ENCODE data around the gene MAP3K9. TPM values are rescaled to one million over a fixed set of nuclear protein-coding genes. Genes with fewer than 3 reads are reported as not detected.
A peak's percentile ranks its signal among the peaks of the same experiment; 100 is the strongest.

MAP3K9 gene
- total RNA-seq, 1 experiment from 2014 or later, result 3.3 TPM

GRCh38 chr14:70741482-70741881 is 67.8 kb downstream of the MAP3K9 start:
- in situ Hi-C loops (cut with HindIII; ENCODE audit: low sequenced_read_pairs), result no loop called here
- no peak for DNase-seq (ENCODE audit: low spot score)

GRCh38 chr14:70735043-70735442 is 74.3 kb downstream of the MAP3K9 start:
- in situ Hi-C loops (cut with HindIII; ENCODE audit: low sequenced_read_pairs), result no loop called here
- peak; percentile 53 for DNase-seq (ENCODE audit: low spot score)

GRCh38 chr14:70731447-70732239 is 77.7 kb downstream of the MAP3K9 start:
- in situ Hi-C loops (cut with HindIII; ENCODE audit: low sequenced_read_pairs), result no loop called here
- DNase-seq (ENCODE audit: low spot score), result no peak

GRCh38 chr14:70730393-70730792 is 78.9 kb downstream of the MAP3K9 start:
- no peak for DNase-seq (ENCODE audit: low spot score)
- in situ Hi-C loops (cut with HindIII; ENCODE audit: low sequenced_read_pairs), result no loop called here

- in situ Hi-C loops (cut with HindIII; ENCODE audit: low sequenced_read_pairs), result no loop called here
- no peak for DNase-seq (ENCODE audit: low spot score)
Measured at GRCh38 chr14:70726651-70727375, 82.5 kb downstream of the MAP3K9 start.

GRCh38 chr14:70724944-70725343 is 84.4 kb downstream of the MAP3K9 start:
- in situ Hi-C loops (cut with HindIII; ENCODE audit: low sequenced_read_pairs), result no loop called here
- DNase-seq (ENCODE audit: low spot score), result no peak

DNA sequence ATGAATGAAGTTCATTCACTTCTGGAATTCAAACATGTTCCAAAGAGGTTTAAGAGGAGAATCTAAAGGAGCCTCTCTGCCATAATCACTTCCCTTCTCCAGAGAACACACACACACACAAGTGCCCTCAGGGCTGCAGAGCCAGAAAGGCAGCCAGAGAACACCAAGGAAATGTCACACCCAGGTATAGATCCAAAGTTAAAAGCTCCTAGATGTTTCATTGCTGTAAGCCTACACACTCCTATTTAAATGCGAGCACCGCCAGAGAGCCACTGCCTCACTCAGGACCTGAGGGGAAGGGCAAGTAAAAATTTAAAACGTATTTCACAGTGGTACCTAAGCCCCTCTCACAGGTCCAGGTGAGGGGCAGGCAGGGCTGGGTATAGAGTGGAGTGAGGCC is 85.2 kb downstream of the MAP3K9 start:
- in situ Hi-C loops (cut with HindIII; ENCODE audit: low sequenced_read_pairs), result no loop called here
- DNase-seq (ENCODE audit: low spot score), result no peak

GRCh38 chr14:70723276-70723675 is 86.0 kb downstream of the MAP3K9 start:
- no peak for DNase-seq (ENCODE audit: low spot score)
- in situ Hi-C loops (cut with HindIII; ENCODE audit: low sequenced_read_pairs), result no loop called here

GRCh38 chr14:70722418-70722817 is 86.9 kb downstream of the MAP3K9 start:
- in situ Hi-C loops (cut with HindIII; ENCODE audit: low sequenced_read_pairs), result no loop called here
- DNase-seq (ENCODE audit: low spot score), result no peak

DNA sequence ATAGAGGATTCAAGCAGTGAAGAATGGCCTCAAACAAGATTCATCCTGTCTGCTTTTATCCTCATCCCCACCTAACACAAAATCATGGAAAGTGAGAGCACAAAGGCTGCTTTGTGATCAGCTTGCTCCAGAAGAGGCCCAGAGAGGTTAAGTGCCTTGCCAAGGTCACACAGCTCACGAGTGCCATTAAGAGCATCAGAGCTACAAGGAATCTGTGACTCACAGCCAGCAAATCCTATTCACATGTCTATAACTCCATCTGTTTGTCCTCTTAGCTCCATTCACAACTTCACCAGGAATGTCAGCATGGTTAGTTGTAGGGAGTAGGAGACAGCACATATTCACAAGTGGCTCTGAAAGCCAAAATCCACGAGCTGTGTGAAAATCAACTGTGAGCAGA is 87.8 kb downstream of the MAP3K9 start:
- no peak for DNase-seq (ENCODE audit: low spot score)
- in situ Hi-C loops (cut with HindIII; ENCODE audit: low sequenced_read_pairs), result no loop called here

DNA sequence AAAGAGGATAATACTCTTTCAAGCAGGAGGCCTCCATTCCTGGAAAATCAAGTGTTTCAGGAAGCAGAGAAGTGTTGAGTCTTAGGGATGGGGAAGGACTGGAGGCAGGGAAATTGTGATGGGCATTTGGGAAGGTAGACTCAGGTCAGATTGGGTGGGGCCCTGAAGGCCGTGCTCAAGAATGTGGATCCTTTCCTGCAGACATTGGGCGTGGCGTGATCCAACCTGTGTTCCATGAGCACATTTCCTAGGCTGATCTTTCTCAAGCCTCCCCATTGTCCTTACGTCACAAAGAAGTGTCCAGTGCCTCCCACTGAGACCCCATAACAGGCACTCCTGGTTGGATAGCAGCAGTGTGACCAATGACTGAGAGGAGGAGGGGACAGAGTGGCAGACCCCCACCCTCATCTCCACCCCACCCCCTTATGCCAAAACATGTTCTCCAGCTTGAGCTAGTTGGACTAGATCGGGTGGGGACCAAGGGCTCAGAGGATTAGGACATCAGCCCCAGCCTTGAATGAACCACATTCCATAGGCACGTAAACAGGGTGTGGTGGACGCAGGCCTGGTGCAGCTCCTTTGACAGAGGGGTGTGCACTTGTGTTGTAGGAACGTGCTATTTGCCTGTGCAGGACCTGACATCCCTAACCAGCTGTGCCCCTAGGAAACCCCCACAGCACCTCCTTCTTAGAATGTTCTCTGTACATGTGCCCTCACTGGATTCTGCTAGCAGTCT is 90.8 kb downstream of the MAP3K9 start:
- DNase-seq (ENCODE audit: low spot score), result no peak
- in situ Hi-C loops (cut with HindIII; ENCODE audit: low sequenced_read_pairs), result no loop called here

- in situ Hi-C loops (cut with HindIII; ENCODE audit: low sequenced_read_pairs), result no loop called here
- no peak for DNase-seq (ENCODE audit: low spot score)
Measured at GRCh38 chr14:70716958-70717357, 92.4 kb downstream of the MAP3K9 start.

DNA sequence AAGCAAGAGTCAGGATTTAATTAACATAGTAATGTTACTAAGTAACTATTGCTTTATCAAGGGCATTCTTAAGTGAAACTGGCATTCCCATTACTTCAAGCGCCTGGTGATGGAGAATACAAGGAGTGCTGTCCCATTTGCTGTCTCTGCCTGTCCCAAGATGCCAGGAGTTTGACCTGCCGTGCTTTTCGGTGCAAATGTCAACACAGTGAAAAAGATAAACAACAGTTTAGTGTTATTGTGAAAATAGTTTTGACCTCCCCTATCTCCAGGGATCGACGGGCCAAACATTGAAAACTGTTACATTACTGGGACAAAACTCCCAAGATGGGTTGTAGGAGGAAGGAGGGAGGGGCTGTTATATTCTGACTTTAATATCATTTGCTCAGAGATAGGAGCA is 92.8 kb downstream of the MAP3K9 start:
- in situ Hi-C loops (cut with HindIII; ENCODE audit: low sequenced_read_pairs), result no loop called here
- DNase-seq (ENCODE audit: low spot score), result no peak

GRCh38 chr14:70714055-70714550 is 95.2 kb downstream of the MAP3K9 start:
- DNase-seq (ENCODE audit: low spot score), result peak; percentile 67
- in situ Hi-C loops (cut with HindIII; ENCODE audit: low sequenced_read_pairs), result no loop called here

DNA sequence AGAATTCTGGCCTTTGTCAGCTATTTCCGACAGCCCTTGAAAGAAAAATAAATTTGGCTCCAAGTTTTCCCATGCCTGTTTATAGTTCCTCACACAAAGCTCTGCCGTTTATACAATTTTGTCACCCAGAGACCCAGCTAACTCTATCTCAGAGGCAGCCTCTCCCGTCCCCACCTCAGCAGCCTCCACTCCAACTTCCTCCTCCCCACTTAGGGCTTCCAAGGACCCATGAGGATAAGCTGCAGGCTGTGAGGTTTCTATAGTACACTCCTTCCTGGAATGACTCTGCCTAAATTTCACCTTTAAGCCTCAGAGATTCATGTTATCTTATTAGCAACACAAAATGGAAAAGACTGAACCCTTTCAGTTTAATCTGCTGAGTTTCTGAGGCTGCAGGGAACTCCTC is 95.8 kb downstream of the MAP3K9 start:
- no peak for DNase-seq (ENCODE audit: low spot score)
- in situ Hi-C loops (cut with HindIII; ENCODE audit: low sequenced_read_pairs), result no loop called here

GRCh38 chr14:70713096-70713495 is 96.2 kb downstream of the MAP3K9 start:
- in situ Hi-C loops (cut with HindIII; ENCODE audit: low sequenced_read_pairs), result no loop called here

DNA sequence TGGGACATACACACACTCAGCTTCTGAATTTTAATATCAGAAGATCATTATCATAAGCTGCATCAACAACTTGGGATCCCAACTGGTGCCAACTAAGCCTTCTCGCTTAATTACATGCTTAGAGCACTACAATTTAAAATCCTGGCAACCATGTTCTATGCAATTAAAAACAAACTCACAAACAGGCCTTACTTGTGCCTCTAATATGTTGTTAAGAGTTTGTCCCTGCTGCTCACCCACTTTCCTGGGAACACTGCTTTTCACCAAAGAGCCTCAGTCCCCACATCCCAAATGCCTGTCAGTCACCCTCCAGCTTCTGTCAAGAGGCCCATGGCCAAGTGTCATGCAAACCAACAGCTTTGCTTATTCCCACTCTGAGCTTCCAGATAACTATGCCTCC is 97.9 kb downstream of the MAP3K9 start:
- DNase-seq (ENCODE audit: low spot score), result no peak
- in situ Hi-C loops (cut with HindIII; ENCODE audit: low sequenced_read_pairs), result no loop called here

More at GRCh38 chr14:70713096-70713495, 96.2 kb downstream of the MAP3K9 start:
- no peak for DNase-seq (ENCODE audit: low spot score)

GRCh38 chr14:70709726-70710382 is 99.5 kb downstream of the MAP3K9 start:
- no peak for DNase-seq (ENCODE audit: low spot score)
- in situ Hi-C loops (cut with HindIII; ENCODE audit: low sequenced_read_pairs), result no loop called here
